Stimulated activated CD4-positive, alpha-beta T cell treated with anti-CD3 and anti-CD28 coated beads, TNF-alpha, amount 100 ng/mL, for 4 hours (primary cell): ENCODE results near the gene TOM1.
A peak's percentile ranks its signal among the peaks of the same experiment; 100 is the strongest.

ENCODE experiments used
- DNase-seq, 3 experiments: peaks; one replicate each; pipeline ENCODE4 v3.0.0-alpha.2; 2020; ENCODE audit warnings: low read depth in 3 of 3

Gene TOM1

GRCh38 chr22:35369996-35370395 is 70.3 kb downstream of the TOM1 start:
- no peak for DNase-seq

- no peak for DNase-seq
Observed at GRCh38 chr22:35373781-35374180, 74.1 kb downstream of the TOM1 start.

- DNase-seq: no peak
Observed at GRCh38 chr22:35375031-35375430, 75.3 kb downstream of the TOM1 start.

- no peak for DNase-seq
Observed at GRCh38 chr22:35375526-35375925, 75.8 kb downstream of the TOM1 start.

GRCh38 chr22:35376728-35377472 is 77.2 kb downstream of the TOM1 start:
- no peak for DNase-seq

- no peak for DNase-seq
Observed at GRCh38 chr22:35377735-35378134, 78.0 kb downstream of the TOM1 start.

- DNase-seq: no peak
Observed at GRCh38 chr22:35378621-35379020, 78.9 kb downstream of the TOM1 start.

GRCh38 chr22:35379146-35379993 is 79.7 kb downstream of the TOM1 start:
- no peak for DNase-seq

- no peak for DNase-seq
Observed at GRCh38 chr22:35380013-35380412, 80.3 kb downstream of the TOM1 start.

- peak in 1 of 3 experiments; percentile 20 for DNase-seq
Observed at GRCh38 chr22:35380537-35381423, 81.1 kb downstream of the TOM1 start, which contains the start of gene HMOX1. Gene HMOX1 (plus strand): TSS chr22:35381096. CDS start chr22:35381174, 78 bp downstream.

GRCh38 chr22:35381424-35382009 is 81.8 kb downstream of the TOM1 start:
- DNase-seq: no peak

- DNase-seq: no peak
Observed at GRCh38 chr22:35383679-35384071, 84.0 kb downstream of the TOM1 start.

- DNase-seq: no peak
Observed at GRCh38 chr22:35384527-35384926, 84.8 kb downstream of the TOM1 start.

GRCh38 chr22:35384975-35385588 is 85.4 kb downstream of the TOM1 start:
- no peak for DNase-seq

- DNase-seq: no peak
Observed at GRCh38 chr22:35386670-35387288, 87.1 kb downstream of the TOM1 start.

GRCh38 chr22:35390933-35391332 is 91.2 kb downstream of the TOM1 start:
- DNase-seq: no peak

- DNase-seq: no peak
Observed at GRCh38 chr22:35392357-35392756, 92.7 kb downstream of the TOM1 start.

GRCh38 chr22:35393116-35394010 is 93.7 kb downstream of the TOM1 start:
- no peak for DNase-seq

GRCh38 chr22:35394011-35394312 is 94.3 kb downstream of the TOM1 start:
- DNase-seq: no peak
